ENCODE measurements around the gene NDUFA6. TPM values are rescaled to one million over a fixed set of nuclear protein-coding genes. Genes with fewer than 3 reads are reported as not detected.
"Not testable (repeated sequence)": the region's sequence is repeated elsewhere in the genome, so short reads cannot be mapped to it uniquely, and the experiment has no call there.

The NDUFA6 gene
- total RNA-seq, 1 experiment from 2014 or later: 80.4 TPM

- no peaks in the 10 kb centered on the region for H3K27me3 Mint-ChIP-seq (ENCODE audit: insufficient read depth, unreplicated experiment)
Measured at GRCh38 chr22:42074846-42075676, 15.5 kb downstream of the NDUFA6 start.

GRCh38 chr22:42074132-42074811, 16.3 kb downstream of the NDUFA6 start, which contains the start of gene PHETA2:
PHETA2 (plus strand) TSS chr22:42074248; CDS start chr22:42077294, 3,046 bp downstream.
- Mint-ChIP-seq H3K4me3 (ENCODE audit: unreplicated experiment) (no peak within 1 kb of the TSS), H3K9me3 (ENCODE audit: unreplicated experiment) (no peaks in the 10 kb centered on the region), H3K4me1 (ENCODE audit: insufficient read depth, unreplicated experiment) (no peaks in the 10 kb centered on the region), H3K27ac (ENCODE audit: low read depth, unreplicated experiment) (no peak within 1 kb of the TSS), H3K36me3 (ENCODE audit: insufficient read depth, unreplicated experiment) (peaks cover 3% of the 10 kb centered on the region), H3K27me3 (ENCODE audit: insufficient read depth, unreplicated experiment) (no peaks in the 10 kb centered on the region)
- ChIA-PET POLR2A (no interaction called here), CTCF (no interaction called here)
- no peak for DNase-seq (ENCODE audit: unreplicated experiment)
- no TSS peak for BruUV-seq (replicated peaks)
- TF ChIP-seq CTCF (IDR thresholded peaks at IDR 0.05; ENCODE audit: unreplicated experiment): no peak
- intact Hi-C loops (cut with micrococcal nuclease): no loop called here

More at GRCh38 chr22:42074846-42075676, 15.5 kb downstream of the NDUFA6 start:
- Mint-ChIP-seq H3K27ac (ENCODE audit: low read depth, unreplicated experiment) (no peak overlapping the region), H3K36me3 (ENCODE audit: insufficient read depth, unreplicated experiment) (peaks cover 9% of the 10 kb centered on the region), H3K4me1 (ENCODE audit: insufficient read depth, unreplicated experiment) (no peaks in the 10 kb centered on the region), H3K9me3 (ENCODE audit: unreplicated experiment) (no peaks in the 10 kb centered on the region), H3K4me3 (ENCODE audit: unreplicated experiment) (no peak overlapping the region)
- DNase-seq (ENCODE audit: unreplicated experiment): no peak
- no peak for TF ChIP-seq CTCF (IDR thresholded peaks at IDR 0.05; ENCODE audit: unreplicated experiment)
- ChIA-PET POLR2A (interaction anchor here (0.9 kb wide), 1 partner anchor 13 kb away, joined by 3 read pairs; no protein-coding TSS in a partner anchor), CTCF (interaction anchor here (0.6 to 2.6 kb wide), 5 partner anchors 16 to 302 kb away, joined by 3 to 7 read pairs (median 3); partner anchors contain the start of genes NDUFA6 and SMIM45)
- intact Hi-C loops (cut with micrococcal nuclease): no loop called here
- no TSS peak for BruUV-seq (replicated peaks)

GRCh38 chr22:42073621-42074041, 16.9 kb downstream of the NDUFA6 start:
- CTCF ChIA-PET: no interaction called here
- TF ChIP-seq CTCF (IDR thresholded peaks at IDR 0.05; ENCODE audit: unreplicated experiment): no peak
- H3K27ac Mint-ChIP-seq (ENCODE audit: low read depth, unreplicated experiment): no peak overlapping the region
- BruUV-seq (replicated peaks): no TSS peak
- H3K4me1 Mint-ChIP-seq (ENCODE audit: insufficient read depth, unreplicated experiment): no peaks in the 10 kb centered on the region
- H3K36me3 Mint-ChIP-seq (ENCODE audit: insufficient read depth, unreplicated experiment): no peaks in the 10 kb centered on the region
- intact Hi-C loops (cut with micrococcal nuclease): no loop called here
- POLR2A ChIA-PET: no interaction called here
- H3K4me3 Mint-ChIP-seq (ENCODE audit: unreplicated experiment): no peak overlapping the region
- no peaks in the 10 kb centered on the region for H3K27me3 Mint-ChIP-seq (ENCODE audit: insufficient read depth, unreplicated experiment)
- DNase-seq (ENCODE audit: unreplicated experiment): no peak
- no peaks in the 10 kb centered on the region for H3K9me3 Mint-ChIP-seq (ENCODE audit: unreplicated experiment)

- Mint-ChIP-seq H3K4me3 (ENCODE audit: unreplicated experiment) (no peak overlapping the region), H3K9me3 (ENCODE audit: unreplicated experiment) (no peaks in the 10 kb centered on the region), H3K36me3 (ENCODE audit: insufficient read depth, unreplicated experiment) (no peaks in the 10 kb centered on the region), H3K27ac (ENCODE audit: low read depth, unreplicated experiment) (no peak overlapping the region), H3K4me1 (ENCODE audit: insufficient read depth, unreplicated experiment) (no peaks in the 10 kb centered on the region), H3K27me3 (ENCODE audit: insufficient read depth, unreplicated experiment) (no peaks in the 10 kb centered on the region)
- POLR2A ChIA-PET: no interaction called here
- BruUV-seq (replicated peaks): no TSS peak
- DNase-seq (ENCODE audit: unreplicated experiment): no peak
- TF ChIP-seq CTCF (IDR thresholded peaks at IDR 0.05; ENCODE audit: unreplicated experiment): no peak
- CTCF ChIA-PET: no interaction called here
- intact Hi-C loops (cut with micrococcal nuclease): no loop called here
Measured at GRCh38 chr22:42072606-42073330, 17.8 kb downstream of the NDUFA6 start.

- H3K27me3 Mint-ChIP-seq (ENCODE audit: insufficient read depth, unreplicated experiment); CTCF ChIA-PET; H3K9me3 Mint-ChIP-seq (ENCODE audit: unreplicated experiment); H3K36me3 Mint-ChIP-seq (ENCODE audit: insufficient read depth, unreplicated experiment); DNase-seq (ENCODE audit: unreplicated experiment); BruUV-seq (replicated peaks); H3K4me1 Mint-ChIP-seq (ENCODE audit: insufficient read depth, unreplicated experiment); intact Hi-C loops (cut with micrococcal nuclease): not testable (repeated sequence)
- H3K4me3 Mint-ChIP-seq (ENCODE audit: unreplicated experiment): peak overlapping the region; percentile 82
- H3K27ac Mint-ChIP-seq (ENCODE audit: low read depth, unreplicated experiment): peak overlapping the region; percentile 89
- POLR2A ChIA-PET: interaction anchor here (0.6 to 3.6 kb wide), 6 partner anchors 8 to 978 kb away, joined by 3 to 39 read pairs (median 5); partner anchors contain the start of genes CENPM, NDUFA6 and SMDT1
Measured at GRCh38 chr22:42071508-42071907, 19.1 kb downstream of the NDUFA6 start.
